ENCODE measurements around the gene TOR3A.

Gene TOR3A

DNA sequence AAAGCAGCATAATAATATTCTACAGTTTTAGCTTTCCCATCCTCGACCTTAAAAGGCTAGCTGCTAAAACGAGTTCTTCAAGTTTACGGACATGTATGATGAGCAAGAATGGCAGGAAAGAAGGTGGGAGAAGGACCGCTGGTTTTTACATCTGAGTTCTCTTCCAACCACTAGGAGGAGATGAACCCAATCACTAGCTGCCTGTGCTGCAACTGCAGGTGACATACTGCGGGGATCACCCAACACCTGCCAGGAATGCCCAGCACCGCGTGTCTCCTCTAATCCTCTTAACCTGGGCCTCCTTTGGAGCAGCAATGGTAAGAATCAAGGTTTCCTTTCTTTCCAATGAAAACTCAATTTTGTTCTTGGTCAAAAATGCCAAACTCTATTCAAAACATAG lies 23.5 kb downstream of the TOR3A start:
- CTCF ChIA-PET, result interaction anchor here (1.0 to 1.1 kb wide), 2 partner anchors 15 to 16 kb away, joined by 3 read pairs; no protein-coding TSS in a partner anchor
- TF ChIP-seq ARNT (IDR thresholded peaks at IDR 0.05) (no peak), ELF4 (IDR thresholded peaks at IDR 0.05) (no peak), LEF1 (IDR thresholded peaks at IDR 0.05; ENCODE audit: borderline replicate concordance) (no peak), ZNF384 (IDR thresholded peaks at IDR 0.05) (no peak), FOXM1 (IDR thresholded peaks at IDR 0.05; ENCODE audit: borderline replicate concordance) (no peak)
- peak; percentile 56 for DNase-seq (ENCODE audit: extremely low spot score)
- POLR2A ChIA-PET, result no interaction called here

DNA sequence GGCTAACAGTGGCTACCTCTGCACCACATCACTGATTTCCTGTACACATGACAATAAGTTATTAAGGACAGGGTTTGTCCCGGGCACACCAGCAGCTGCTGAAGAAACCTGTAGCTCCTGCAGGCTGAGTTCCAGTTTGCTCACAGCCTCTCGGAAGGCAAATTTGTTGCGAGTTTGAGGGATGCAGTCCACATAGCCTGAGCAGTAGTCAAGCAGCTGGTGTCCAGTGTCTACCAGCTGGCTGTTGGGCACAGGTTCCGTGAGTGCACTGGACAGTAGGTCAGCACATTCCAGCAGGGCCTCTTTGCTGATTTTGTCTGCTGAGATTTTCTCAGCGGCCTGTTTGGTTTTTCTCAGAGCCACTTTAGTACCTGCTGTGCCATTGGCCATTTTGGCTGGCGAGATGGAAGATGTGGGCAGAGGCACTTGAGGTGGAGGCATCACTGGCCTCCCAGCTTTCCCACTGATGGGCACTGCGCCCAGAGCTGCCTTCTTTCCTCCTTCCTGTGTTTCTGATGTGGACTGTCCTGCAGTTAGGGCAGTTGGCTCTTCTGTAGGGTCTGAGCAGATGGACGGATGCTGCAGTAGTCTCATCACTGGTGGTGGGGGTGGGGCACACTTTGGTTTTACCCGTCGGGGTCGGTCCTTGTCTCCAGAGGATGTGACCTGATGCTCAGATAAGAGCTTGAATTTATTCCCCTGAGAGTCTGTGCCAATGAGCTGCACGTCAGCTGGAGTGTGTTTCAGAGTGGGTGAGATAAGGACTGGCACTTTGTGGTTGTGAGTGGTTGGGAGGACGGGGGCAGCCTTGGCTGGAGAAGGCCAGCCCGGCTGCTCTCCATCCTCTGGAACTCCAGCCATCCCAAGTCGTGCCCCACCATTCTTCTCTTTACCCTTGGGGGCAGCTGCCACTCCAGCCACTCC lies 26.1 kb downstream of the TOR3A start:
- POLR2A ChIA-PET, result interaction anchor here (0.6 to 0.9 kb wide), 2 partner anchors 186 to 495 kb away, joined by 3 read pairs; partner anchors contain the start of gene SOAT1
- DNase-seq (ENCODE audit: extremely low spot score), result no peak
- CTCF ChIA-PET, result no interaction called here
- TF ChIP-seq ZNF384 (IDR thresholded peaks at IDR 0.05) (no peak), TARDBP (IDR thresholded peaks at IDR 0.05) (no peak), FOXA1 (IDR thresholded peaks at IDR 0.05) (no peak), SP1 (IDR thresholded peaks at IDR 0.05) (no peak), CTBP1 (IDR thresholded peaks at IDR 0.05; ENCODE audit: borderline replicate concordance) (no peak), LEF1 (IDR thresholded peaks at IDR 0.05; ENCODE audit: borderline replicate concordance) (no peak)

DNA sequence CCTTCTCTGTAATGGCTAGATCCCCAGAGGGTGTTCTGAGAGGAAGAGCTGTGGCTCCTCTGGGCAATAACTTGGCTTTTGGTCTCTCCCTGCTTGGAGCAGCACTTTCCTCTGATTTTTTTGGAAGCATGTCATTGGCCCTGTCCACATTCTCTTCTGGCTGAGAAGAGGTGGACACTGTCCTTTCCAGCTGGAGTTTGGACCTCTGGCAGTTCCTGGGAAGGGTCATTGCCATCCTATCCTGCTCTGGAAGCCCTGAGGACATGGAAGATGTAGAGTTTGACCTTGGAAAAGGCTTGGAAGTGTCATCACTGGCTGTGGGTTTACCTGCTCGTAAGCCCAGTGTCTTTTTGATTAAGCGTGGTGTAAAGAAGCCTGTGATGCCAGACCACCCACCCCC lies 26.8 kb downstream of the TOR3A start:
- TF ChIP-seq ZNF384 (IDR thresholded peaks at IDR 0.05) (no peak), ELF4 (IDR thresholded peaks at IDR 0.05) (no peak), LEF1 (IDR thresholded peaks at IDR 0.05; ENCODE audit: borderline replicate concordance) (no peak), NFRKB (IDR thresholded peaks at IDR 0.05) (no peak), SUZ12 (IDR thresholded peaks at IDR 0.05) (no peak), CTBP1 (IDR thresholded peaks at IDR 0.05; ENCODE audit: borderline replicate concordance) (no peak), L3MBTL2 (conservative IDR thresholded peaks at IDR 0.05) (no peak)
- TF ChIP-seq, protein P1, sequence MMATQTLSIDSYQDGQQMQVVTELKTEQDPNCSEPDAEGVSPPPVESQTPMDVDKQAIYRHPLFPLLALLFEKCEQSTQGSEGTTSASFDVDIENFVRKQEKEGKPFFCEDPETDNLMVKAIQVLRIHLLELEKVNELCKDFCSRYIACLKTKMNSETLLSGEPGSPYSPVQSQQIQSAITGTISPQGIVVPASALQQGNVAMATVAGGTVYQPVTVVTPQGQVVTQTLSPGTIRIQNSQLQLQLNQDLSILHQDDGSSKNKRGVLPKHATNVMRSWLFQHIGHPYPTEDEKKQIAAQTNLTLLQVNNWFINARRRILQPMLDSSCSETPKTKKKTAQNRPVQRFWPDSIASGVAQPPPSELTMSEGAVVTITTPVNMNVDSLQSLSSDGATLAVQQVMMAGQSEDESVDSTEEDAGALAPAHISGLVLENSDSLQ (IDR thresholded peaks at IDR 0.05), result no peak
- POLR2A ChIA-PET, result interaction anchor here (0.9 kb wide), 1 partner anchor 185 kb away, joined by 3 read pairs; the partner anchor contains the start of gene SOAT1
- CTCF ChIA-PET, result no interaction called here
- DNase-seq (ENCODE audit: extremely low spot score), result no peak

DNA sequence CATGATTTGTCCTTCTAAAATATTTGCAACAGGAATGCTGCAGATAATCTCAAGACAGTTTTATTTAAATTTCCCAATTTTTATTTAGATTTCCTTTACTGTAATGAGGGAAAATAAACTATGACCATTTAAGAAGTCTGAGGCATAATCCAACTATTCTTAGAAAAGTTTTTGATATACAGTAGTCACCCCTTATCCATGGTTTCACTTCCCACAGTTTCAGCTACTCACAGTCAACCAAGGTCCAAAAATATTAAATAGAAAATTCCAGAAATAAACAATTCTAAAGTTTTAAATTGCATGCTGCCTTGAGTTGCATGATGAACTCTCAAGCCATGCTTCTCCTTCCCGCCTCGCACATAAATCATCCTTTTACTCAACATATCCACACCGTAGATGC lies 33.3 kb downstream of the TOR3A start:
- no peak for TF ChIP-seq TARDBP (IDR thresholded peaks at IDR 0.05)
- TF ChIP-seq ELF4 (IDR thresholded peaks at IDR 0.05), result no peak
- TF ChIP-seq NFRKB (IDR thresholded peaks at IDR 0.05), result no peak
- TF ChIP-seq HDGF (IDR thresholded peaks at IDR 0.05; ENCODE audit: borderline replicate concordance), result no peak
- no peak for TF ChIP-seq FOXA1 (IDR thresholded peaks at IDR 0.05)
- no peak for TF ChIP-seq FOXK2 (IDR thresholded peaks at IDR 0.05)
- TF ChIP-seq CTBP1 (IDR thresholded peaks at IDR 0.05; ENCODE audit: borderline replicate concordance), result no peak
- no peak for TF ChIP-seq L3MBTL2 (conservative IDR thresholded peaks at IDR 0.05)
- no peak for TF ChIP-seq BHLHE40 (IDR thresholded peaks at IDR 0.05; ENCODE audit: borderline replicate concordance)
- no peak for TF ChIP-seq FOXM1 (IDR thresholded peaks at IDR 0.05; ENCODE audit: borderline replicate concordance)
- no peak for TF ChIP-seq ZNF384 (IDR thresholded peaks at IDR 0.05)
- no peak for TF ChIP-seq ARNT (IDR thresholded peaks at IDR 0.05)
- TF ChIP-seq, protein P1 (IDR thresholded peaks at IDR 0.05), result no peak
- CTCF ChIA-PET, result no interaction called here
- DNase-seq (ENCODE audit: extremely low spot score), result no peak
- POLR2A ChIA-PET, result no interaction called here

DNA sequence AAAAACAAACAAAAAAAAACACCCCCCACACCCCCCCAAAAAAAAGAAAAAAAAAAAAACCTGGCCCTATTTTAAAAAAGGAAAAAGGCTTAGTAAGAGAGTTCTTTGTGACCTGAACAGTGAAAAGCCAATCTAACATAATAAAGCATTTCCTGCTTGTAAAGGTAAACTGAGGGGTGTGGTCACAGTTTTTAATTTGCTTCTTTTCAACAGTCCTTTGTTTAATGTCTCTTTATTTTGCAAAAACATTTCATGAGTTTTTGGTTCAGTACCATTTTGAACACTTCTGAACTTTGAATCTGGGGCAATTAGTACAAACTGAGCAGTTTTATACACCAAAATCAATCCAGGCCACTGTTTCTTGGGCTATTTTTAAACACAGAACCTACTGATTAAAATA lies 37.6 kb downstream of the TOR3A start:
- DNase-seq (ENCODE audit: extremely low spot score), result no peak
- TF ChIP-seq ZNF384 (IDR thresholded peaks at IDR 0.05) (no peak), HDGF (IDR thresholded peaks at IDR 0.05; ENCODE audit: borderline replicate concordance) (no peak), FOXK2 (IDR thresholded peaks at IDR 0.05) (no peak), TARDBP (IDR thresholded peaks at IDR 0.05) (no peak), LEF1 (IDR thresholded peaks at IDR 0.05; ENCODE audit: borderline replicate concordance) (no peak), SUZ12 (IDR thresholded peaks at IDR 0.05) (no peak)
- TF ChIP-seq, protein P1 (IDR thresholded peaks at IDR 0.05), result no peak
- ChIA-PET CTCF (no interaction called here), POLR2A (no interaction called here)

DNA sequence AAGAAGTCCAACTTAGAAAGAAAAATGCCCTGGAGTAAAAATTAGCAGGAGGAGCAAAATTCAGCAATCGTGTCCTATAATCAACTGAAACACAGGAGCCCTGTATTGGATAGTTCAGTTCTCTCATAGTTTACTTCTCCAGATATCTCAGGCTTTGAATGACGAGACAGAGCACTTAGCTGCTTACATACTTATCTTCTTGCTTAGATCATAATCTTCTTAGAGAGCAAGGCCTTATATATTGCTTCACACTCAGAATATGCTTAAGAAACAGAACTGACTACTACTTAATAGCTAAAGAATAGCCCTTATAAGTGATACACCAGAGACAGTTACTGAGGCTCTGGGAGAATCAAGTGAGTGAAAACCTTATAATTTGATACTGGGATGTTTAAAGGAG lies 38.9 kb downstream of the TOR3A start:
- TF ChIP-seq ARNT (IDR thresholded peaks at IDR 0.05) (no peak), FOXM1 (IDR thresholded peaks at IDR 0.05; ENCODE audit: borderline replicate concordance) (no peak), SP1 (IDR thresholded peaks at IDR 0.05) (no peak), CTBP1 (IDR thresholded peaks at IDR 0.05; ENCODE audit: borderline replicate concordance) (no peak), L3MBTL2 (conservative IDR thresholded peaks at IDR 0.05) (no peak), ELF4 (IDR thresholded peaks at IDR 0.05) (no peak), LEF1 (IDR thresholded peaks at IDR 0.05; ENCODE audit: borderline replicate concordance) (no peak), BHLHE40 (IDR thresholded peaks at IDR 0.05; ENCODE audit: borderline replicate concordance) (no peak), ZNF384 (IDR thresholded peaks at IDR 0.05) (no peak), TARDBP (IDR thresholded peaks at IDR 0.05) (no peak), FOXA1 (IDR thresholded peaks at IDR 0.05) (no peak), NFRKB (IDR thresholded peaks at IDR 0.05) (no peak), SUZ12 (IDR thresholded peaks at IDR 0.05) (no peak), HDGF (IDR thresholded peaks at IDR 0.05; ENCODE audit: borderline replicate concordance) (no peak)
- TF ChIP-seq, protein P1 (IDR thresholded peaks at IDR 0.05), result no peak
- POLR2A ChIA-PET, result no interaction called here
- DNase-seq (ENCODE audit: extremely low spot score), result no peak
- CTCF ChIA-PET, result interaction anchor here (0.7 to 1.8 kb wide), 9 partner anchors 15 to 244 kb away, joined by 3 to 6 read pairs (median 4); partner anchors contain the start of gene SOAT1
